AG04449 (cell line): ENCODE results near the gene DNMT1.
"Not testable (repeated sequence)": the region's sequence is repeated elsewhere in the genome, so short reads cannot be mapped to it uniquely, and the experiment has no call there.

Experiments used
- CTCF ChIA-PET: fragments of 350-600 bp; formaldehyde crosslinking; extraction: SDS; loops from one replicate; lab custom pipeline; 2021; ENCODE audit warnings: antibody characterized with exemption; lab: Yijun Ruan, JAX
- POLR2A ChIA-PET: fragments of 400-600, 350-600 bp; formaldehyde crosslinking; extraction: SDS; loops from one replicate; lab custom pipeline; 2020; ENCODE audit warnings: antibody characterized with exemption, inconsistent platforms; lab: Yijun Ruan, JAX
- DNase-seq: peaks from one replicate; pipeline ENCODE4 v3.0.0-alpha.2; 2010; ENCODE audit warnings: low read depth, low spot score
- H3K4me3 ChIP-seq: 2 replicates; pipeline ENCODE4 v1.5.1; 2011; ENCODE audit warnings: low read depth, mild to moderate bottlenecking, control low read depth, low read length
- TF ChIP-seq, protein P1 (sequence below): IDR thresholded peaks from one replicate; pipeline ENCODE4 v1.5.1; 2011; ENCODE audit warnings: mild to moderate bottlenecking, moderate library complexity, low read length, control low read depth, inconsistent platforms; ENCODE audit not compliant: insufficient read depth; ENCODE audit errors: missing control alignments

The DNMT1 gene

DNA sequence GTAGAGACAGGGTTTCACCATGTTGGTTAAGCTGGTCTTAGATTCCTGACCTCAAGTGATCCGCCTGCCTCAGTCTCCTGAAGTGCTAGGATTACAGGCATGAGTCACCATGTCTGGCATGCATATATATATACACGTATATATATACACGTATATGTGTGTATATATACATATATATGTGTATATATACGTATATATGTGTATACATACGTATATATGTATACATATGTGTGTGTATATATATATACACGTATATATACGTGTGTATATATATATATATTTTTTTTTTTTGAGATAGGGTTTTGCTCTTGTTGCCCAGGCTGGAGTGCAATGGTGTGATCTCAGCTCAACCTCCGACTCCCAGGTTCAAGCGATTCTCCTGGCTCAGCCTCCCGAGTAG is 11.9 kb downstream of the DNMT1 start:
- no peak overlapping the region for H3K4me3 ChIP-seq
- POLR2A ChIA-PET: no interaction called here
- CTCF ChIA-PET: interaction anchor here (1.5 to 2.2 kb wide), 2 partner anchors 15 to 67 kb away, joined by 5 to 9 read pairs; no protein-coding TSS in a partner anchor
- TF ChIP-seq, protein P1, sequence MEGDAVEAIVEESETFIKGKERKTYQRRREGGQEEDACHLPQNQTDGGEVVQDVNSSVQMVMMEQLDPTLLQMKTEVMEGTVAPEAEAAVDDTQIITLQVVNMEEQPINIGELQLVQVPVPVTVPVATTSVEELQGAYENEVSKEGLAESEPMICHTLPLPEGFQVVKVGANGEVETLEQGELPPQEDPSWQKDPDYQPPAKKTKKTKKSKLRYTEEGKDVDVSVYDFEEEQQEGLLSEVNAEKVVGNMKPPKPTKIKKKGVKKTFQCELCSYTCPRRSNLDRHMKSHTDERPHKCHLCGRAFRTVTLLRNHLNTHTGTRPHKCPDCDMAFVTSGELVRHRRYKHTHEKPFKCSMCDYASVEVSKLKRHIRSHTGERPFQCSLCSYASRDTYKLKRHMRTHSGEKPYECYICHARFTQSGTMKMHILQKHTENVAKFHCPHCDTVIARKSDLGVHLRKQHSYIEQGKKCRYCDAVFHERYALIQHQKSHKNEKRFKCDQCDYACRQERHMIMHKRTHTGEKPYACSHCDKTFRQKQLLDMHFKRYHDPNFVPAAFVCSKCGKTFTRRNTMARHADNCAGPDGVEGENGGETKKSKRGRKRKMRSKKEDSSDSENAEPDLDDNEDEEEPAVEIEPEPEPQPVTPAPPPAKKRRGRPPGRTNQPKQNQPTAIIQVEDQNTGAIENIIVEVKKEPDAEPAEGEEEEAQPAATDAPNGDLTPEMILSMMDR: no peak
- no peak for DNase-seq

DNA sequence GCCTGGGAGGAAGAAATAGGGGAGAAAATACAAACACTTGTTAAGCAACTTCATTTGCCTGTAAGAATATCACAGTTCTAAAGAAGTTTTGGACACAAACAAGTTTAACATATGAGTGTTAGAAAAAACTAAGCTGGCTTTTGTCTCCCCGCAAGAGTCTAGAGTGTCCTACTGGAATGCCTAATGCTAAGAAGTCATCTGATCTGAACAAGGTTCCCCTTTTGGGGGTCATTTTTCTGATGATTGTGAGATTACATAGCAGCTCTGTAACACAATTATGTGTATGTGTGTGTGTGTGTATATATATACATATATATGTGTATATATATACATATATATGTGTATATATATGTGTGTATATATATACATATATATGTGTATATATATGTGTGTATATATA is 12.7 kb downstream of the DNMT1 start:
- no peak for DNase-seq
- no peak overlapping the region for H3K4me3 ChIP-seq
- TF ChIP-seq, protein P1: no peak
- POLR2A ChIA-PET: no interaction called here
- CTCF ChIA-PET: interaction anchor here (1.5 to 2.2 kb wide), 2 partner anchors 15 to 68 kb away, joined by 5 to 9 read pairs; no protein-coding TSS in a partner anchor

- POLR2A ChIA-PET: no interaction called here
- TF ChIP-seq, protein P1: no peak
- CTCF ChIA-PET: interaction anchor here (0.7 to 2.2 kb wide), 2 partner anchors 13 to 79 kb away, joined by 3 to 5 read pairs; no protein-coding TSS in a partner anchor
- no peak for DNase-seq
- H3K4me3 ChIP-seq: no peak overlapping the region
Observed at GRCh38 chr19:10180459-10180858, 14.3 kb downstream of the DNMT1 start.

GRCh38 chr19:10180024-10180423 is 14.7 kb downstream of the DNMT1 start:
- CTCF ChIA-PET, H3K4me3 ChIP-seq, DNase-seq, POLR2A ChIA-PET: not testable (repeated sequence)

DNA sequence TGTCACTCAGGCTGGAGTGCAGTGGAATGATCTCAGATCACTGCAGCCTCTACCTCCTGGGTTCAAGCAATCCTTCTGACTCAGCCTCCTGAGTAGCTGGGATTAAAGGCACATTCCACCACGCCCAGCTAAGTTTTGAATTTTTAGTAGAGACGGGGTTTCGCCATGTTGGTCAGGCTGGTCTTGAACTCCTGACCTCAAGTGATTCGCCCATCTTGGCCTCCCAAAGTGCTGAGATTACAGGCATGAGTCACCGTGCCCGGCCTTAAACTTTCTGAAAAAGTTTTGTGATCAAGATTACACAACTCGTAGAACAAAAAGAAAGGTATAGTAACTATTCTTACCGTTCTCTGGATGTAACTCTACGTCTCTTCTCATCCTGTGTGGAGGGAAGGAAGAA is 21.2 kb downstream of the DNMT1 start:
- TF ChIP-seq, protein P1: no peak
- H3K4me3 ChIP-seq: no peak overlapping the region
- CTCF ChIA-PET: interaction anchor here (0.8 kb wide), 1 partner anchor 76 kb away, joined by 3 read pairs; no protein-coding TSS in a partner anchor
- POLR2A ChIA-PET: no interaction called here
- no peak for DNase-seq

DNA sequence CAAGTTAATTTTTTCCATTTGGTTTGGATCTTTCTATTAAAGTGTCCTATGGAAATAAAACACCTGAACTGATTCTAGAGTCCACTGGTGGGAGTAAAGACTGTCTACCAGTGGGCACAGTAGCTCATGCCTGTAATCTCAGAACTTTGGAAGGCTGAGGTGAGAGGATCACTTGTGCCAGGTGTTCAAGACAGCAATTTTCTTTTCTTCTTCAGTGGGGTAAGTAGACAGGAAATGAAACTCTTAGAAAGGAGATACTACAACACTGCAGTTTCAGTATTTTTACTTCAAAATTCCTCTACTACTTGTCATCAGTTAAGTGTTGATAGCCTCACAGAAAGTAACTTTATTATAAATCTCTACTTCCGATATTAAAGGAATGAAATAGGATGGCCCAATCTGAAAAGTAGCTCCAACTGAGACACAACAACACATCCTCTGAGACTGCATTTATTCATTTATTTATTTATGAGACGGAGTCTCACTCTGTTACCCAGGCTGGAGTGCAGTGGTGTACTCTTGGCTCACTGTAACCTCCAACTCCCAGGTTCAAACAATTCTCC is 26.3 kb downstream of the DNMT1 start:
- CTCF ChIA-PET: interaction anchor here (1.1 to 1.8 kb wide), 3 partner anchors 9 to 82 kb away, joined by 3 to 6 read pairs (median 4); no protein-coding TSS in a partner anchor
- H3K4me3 ChIP-seq: no peak overlapping the region
- DNase-seq: no peak
- POLR2A ChIA-PET: no interaction called here
- TF ChIP-seq, protein P1: no peak
